Astrocyte of the spinal cord (primary cell): ENCODE data around the gene MTA3.

ENCODE experiments used
- DNase-seq: peaks from one replicate; pipeline ENCODE4 v3.0.0; 2011; ENCODE audit warnings: low read depth, low spot score
- H3K4me3 ChIP-seq: 2 replicates; pipeline ENCODE4 v1.5.1; 2011; ENCODE audit warnings: low read depth, mild to moderate bottlenecking, low read length, moderate library complexity
- in situ Hi-C: cut with HindIII; loops from 2 replicates; pipeline ENCODE4 v1.10.0; 2017; ENCODE audit warnings: low sequenced_read_pairs
- TF ChIP-seq, protein P1 (sequence below): IDR thresholded peaks from 2 replicates; pipeline ENCODE4 v1.5.1; 2012; ENCODE audit warnings: low read depth, mild to moderate bottlenecking, low read length, inconsistent platforms

Gene MTA3

DNA sequence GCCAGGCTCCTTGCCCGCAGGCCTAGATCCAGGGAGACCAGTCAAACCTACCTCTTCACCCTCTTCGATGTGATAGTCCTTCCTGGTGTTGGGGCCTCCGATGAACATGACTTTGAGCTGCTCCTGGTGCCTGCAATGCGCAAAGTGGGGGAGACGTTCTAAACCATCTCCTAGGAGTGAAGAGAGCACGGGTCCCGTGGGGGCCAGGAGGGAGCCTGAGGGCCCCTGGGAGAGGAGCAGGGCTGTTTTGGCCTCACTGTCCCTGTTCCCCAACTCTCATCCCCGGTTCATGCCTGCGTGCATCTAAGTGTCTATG is 220.0 kb downstream of the MTA3 start:
- TF ChIP-seq, protein P1, sequence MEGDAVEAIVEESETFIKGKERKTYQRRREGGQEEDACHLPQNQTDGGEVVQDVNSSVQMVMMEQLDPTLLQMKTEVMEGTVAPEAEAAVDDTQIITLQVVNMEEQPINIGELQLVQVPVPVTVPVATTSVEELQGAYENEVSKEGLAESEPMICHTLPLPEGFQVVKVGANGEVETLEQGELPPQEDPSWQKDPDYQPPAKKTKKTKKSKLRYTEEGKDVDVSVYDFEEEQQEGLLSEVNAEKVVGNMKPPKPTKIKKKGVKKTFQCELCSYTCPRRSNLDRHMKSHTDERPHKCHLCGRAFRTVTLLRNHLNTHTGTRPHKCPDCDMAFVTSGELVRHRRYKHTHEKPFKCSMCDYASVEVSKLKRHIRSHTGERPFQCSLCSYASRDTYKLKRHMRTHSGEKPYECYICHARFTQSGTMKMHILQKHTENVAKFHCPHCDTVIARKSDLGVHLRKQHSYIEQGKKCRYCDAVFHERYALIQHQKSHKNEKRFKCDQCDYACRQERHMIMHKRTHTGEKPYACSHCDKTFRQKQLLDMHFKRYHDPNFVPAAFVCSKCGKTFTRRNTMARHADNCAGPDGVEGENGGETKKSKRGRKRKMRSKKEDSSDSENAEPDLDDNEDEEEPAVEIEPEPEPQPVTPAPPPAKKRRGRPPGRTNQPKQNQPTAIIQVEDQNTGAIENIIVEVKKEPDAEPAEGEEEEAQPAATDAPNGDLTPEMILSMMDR = no peak
- H3K4me3 ChIP-seq = no peak overlapping the region
- no peak for DNase-seq
- in situ Hi-C loops = no loop called here

DNA sequence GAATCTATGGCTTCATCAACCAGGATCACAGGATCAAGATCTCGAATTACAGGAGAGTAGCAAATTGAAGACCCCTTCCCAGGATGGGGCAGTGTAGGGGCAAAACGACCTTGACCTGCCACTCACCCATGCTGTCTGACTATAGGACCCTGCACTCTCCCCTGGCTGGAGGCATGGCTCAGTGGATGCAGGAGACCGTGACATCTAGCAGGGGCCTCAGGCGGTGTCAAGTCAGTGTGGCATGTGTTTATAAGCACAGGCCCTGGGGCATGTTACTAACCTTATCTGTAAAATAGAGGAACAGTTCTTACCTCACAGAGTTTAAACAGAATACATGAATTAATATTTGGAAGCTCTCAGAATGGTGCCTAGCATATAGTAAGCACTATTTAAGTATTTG is 220.4 kb downstream of the MTA3 start:
- no peak overlapping the region for H3K4me3 ChIP-seq
- TF ChIP-seq, protein P1 = no peak
- DNase-seq = no peak
- in situ Hi-C loops = no loop called here

DNA sequence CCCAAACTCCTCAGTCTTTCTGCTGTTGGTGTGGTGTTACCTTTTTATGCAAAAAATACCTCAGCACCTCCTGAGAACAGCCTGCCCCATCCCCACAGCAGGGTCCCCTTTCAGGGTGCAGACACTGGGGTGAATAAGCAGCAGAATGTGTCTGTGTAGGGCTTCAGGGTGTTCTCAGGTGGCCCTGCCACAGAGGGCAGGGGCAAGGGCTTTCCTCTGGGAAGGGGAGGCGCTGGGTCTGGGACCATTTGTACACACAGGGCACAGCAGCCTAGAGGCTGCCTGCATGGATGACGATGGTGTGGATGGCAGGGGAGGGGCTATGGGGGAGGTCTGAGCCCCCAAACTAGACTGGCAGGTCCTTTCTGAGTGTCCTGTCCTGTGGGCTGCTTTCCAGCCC is 221.3 kb downstream of the MTA3 start:
- DNase-seq = no peak
- no peak overlapping the region for H3K4me3 ChIP-seq
- in situ Hi-C loops = no loop called here
- TF ChIP-seq, protein P1 = no peak

DNA sequence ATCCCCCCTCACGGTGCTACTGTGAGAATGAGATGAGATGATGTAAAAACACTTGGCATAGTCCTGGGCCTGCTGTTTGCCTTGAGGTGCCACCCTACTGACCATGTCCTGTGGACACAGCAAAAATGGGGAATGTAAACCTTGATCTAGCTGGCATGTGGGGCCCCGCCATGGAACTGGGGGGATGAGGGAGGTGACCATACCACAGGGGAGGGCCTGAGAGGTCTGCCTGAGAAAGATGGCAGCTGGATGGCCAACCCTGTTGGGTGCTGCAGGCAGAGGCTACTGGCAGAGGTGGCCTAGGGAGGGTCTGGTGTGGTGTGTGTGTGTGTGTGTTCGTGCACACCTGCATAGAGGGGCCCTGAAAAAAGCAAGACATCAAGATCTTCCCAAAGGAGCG is 223.2 kb downstream of the MTA3 start:
- H3K4me3 ChIP-seq = no peak overlapping the region
- DNase-seq = no peak

DNA sequence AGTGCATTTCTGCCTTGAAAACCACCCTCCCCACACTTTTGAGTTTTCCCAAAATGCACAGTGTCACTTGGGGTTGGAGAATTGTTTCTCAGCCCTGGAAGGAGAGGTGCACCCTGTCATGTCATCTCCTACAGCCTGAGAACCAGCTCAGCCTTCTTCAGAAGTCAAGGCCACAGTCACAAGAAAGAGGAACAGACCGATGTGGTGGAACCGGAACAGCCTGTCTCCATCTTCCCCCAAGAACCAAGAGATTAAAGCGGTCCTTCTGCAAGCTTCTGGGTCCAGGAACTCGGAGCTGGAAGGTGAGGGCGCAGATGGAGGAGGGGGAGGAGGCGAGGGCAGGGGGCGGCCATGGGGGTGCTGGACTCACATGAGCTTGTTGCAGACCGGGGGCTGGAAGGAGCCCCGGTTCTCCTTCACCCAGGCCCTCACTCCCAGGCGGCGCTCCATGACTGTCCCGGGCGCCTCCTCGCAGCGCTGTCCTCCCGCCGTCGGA is 223.7 kb downstream of the MTA3 start:
- in situ Hi-C loops = no loop called here
- TF ChIP-seq, protein P1 = no peak
- peak overlapping the region; percentile 35 for H3K4me3 ChIP-seq
- DNase-seq = no peak

More for the DNA sequence above, 223.2 kb downstream of the MTA3 start:
- TF ChIP-seq, protein P1 = no peak
- in situ Hi-C loops = no loop called here

DNA sequence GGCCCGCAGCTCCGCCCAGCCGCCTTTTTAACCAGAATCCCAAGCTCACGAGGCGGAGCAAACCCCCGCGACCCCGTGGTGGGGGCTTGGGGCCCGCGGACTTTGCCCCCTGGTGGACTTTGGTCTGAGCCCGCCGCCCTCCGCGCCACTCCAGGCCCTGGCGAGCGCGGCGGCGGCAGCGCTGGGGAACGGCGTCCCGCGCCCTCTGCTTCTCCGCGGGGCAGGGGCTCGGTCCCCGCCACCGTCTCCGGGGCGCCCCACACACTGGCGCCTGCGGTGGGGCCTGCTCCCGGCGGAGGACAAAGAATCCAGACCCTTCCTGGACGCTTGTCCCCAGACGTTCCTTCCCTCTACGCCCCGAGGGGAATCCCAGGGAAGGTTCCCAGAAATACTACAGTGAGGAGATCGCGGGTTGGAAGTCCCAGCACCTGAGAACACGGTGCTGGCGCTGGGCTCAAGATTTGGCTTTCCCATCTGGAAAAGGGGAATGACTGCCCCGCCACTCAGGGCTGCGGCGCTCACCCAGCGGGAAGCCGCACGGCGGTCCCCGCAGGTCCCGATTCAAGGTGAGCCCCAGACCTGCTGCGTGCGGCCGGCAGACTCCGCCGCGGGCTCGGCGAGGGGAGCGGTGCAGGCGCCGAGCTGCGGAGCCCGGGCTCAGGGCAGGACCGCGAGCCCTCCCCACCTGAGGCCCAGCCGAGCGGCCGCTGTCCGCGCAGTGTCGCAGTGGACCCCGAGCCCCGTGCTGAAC is 224.3 kb downstream of the MTA3 start, which contains the start of gene HAAO:
Gene HAAO (minus strand): TSS at position 1 of the 751 bp plus-strand sequence. CDS start 47 bp downstream, outside the sequence.
- peak within 1 kb of the TSS; percentile 35 for H3K4me3 ChIP-seq
- no peak for DNase-seq
- TF ChIP-seq, protein P1 = peak; percentile 8
- in situ Hi-C loops = no loop called here
